Esophagus muscularis mucosa (tissue), 4 donors: ENCODE data around the gene TMEM154.

Experiments
- EP300 ChIP-seq: sonication (generic); formaldehyde crosslinking; IDR thresholded peaks from one replicate; pipeline ENCODE4 v1.6.1; 2017; ENCODE audit warnings: antibody characterized with exemption
- POLR2A ChIP-seq: fragments of 450-650 bp; IDR thresholded peaks from one replicate; pipeline ENCODE4 v1.6.1; 2017; ENCODE audit warnings: antibody characterized with exemption, moderate library complexity, mild to moderate bottlenecking, low read depth
- POLR2AphosphoS5 ChIP-seq, 2 donors: sonication (generic); formaldehyde crosslinking; IDR thresholded peaks; one replicate each; pipeline ENCODE4 v1.6.1; 2017; ENCODE audit warnings: antibody characterized with exemption in 2 of 2
- TF ChIP-seq, protein P1 (sequence below), 3 experiments: fragments of 200-600 bp in 2 of 3; fragments of 450-650 bp in 1 of 3; sonication (generic) in 2 of 3; IDR thresholded peaks; one replicate each; pipeline ENCODE4 v1.5.1; 2017 to 2019; ENCODE audit warnings: antibody characterized with exemption in 3 of 3, mild to moderate bottlenecking in 2 of 3, moderate library complexity in 1 of 3

GRCh38 chr4:152579107-152579764 lies 100.6 kb downstream of the TMEM154 start:
- TF ChIP-seq EP300 (no peak), POLR2AphosphoS5 (IDR thresholded peaks at IDR 0.05) (no peak), POLR2A (no peak)
- TF ChIP-seq, protein P1, sequence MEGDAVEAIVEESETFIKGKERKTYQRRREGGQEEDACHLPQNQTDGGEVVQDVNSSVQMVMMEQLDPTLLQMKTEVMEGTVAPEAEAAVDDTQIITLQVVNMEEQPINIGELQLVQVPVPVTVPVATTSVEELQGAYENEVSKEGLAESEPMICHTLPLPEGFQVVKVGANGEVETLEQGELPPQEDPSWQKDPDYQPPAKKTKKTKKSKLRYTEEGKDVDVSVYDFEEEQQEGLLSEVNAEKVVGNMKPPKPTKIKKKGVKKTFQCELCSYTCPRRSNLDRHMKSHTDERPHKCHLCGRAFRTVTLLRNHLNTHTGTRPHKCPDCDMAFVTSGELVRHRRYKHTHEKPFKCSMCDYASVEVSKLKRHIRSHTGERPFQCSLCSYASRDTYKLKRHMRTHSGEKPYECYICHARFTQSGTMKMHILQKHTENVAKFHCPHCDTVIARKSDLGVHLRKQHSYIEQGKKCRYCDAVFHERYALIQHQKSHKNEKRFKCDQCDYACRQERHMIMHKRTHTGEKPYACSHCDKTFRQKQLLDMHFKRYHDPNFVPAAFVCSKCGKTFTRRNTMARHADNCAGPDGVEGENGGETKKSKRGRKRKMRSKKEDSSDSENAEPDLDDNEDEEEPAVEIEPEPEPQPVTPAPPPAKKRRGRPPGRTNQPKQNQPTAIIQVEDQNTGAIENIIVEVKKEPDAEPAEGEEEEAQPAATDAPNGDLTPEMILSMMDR (IDR thresholded peaks at IDR 0.05) = no peak
